Suprapubic skin (tissue), 3 donors: ENCODE data around the gene CLDND2.

Experiments used
- CTCF ChIP-seq, 2 donors: fragments of 200-600 bp in 1 of 2; fragments of 450-650 bp in 1 of 2; sonication (generic) in 1 of 2; IDR thresholded peaks; one replicate each; pipeline ENCODE4 v1.5.1; 2016 to 2019; ENCODE audit warnings: antibody characterized with exemption in 2 of 2, mild to moderate bottlenecking in 1 of 2, moderate library complexity in 1 of 2
- EP300 ChIP-seq: sonication (generic); formaldehyde crosslinking; IDR thresholded peaks from one replicate; pipeline ENCODE4 v1.6.1; 2017; ENCODE audit warnings: antibody characterized with exemption

GRCh38 chr19:51351266-51351990 is 17.4 kb downstream of the CLDND2 start:
- TF ChIP-seq EP300 (no peak), CTCF (IDR thresholded peaks at IDR 0.05) (no peak)
